Mesothelial cell of epicardium (in vitro differentiated cells): ENCODE results near the gene COL4A1. TPM values are rescaled to one million over a fixed set of nuclear protein-coding genes. Genes with fewer than 3 reads are reported as not detected.

Experiments used
- DNase-seq, 2 experiments: peaks; one replicate each; pipeline ENCODE4 v3.0.0; 2021; ENCODE audit warnings: low spot score in 2 of 2; ENCODE audit not compliant: unreplicated experiment in 2 of 2
- H3K27ac Mint-ChIP-seq: 2 replicates; pipeline ENCODE4 v1.8.0; 2021; ENCODE audit warnings: mixed read lengths
- H3K27me3 Mint-ChIP-seq: 2 replicates; pipeline ENCODE4 v1.8.0; 2021; ENCODE audit warnings: low read depth, mixed read lengths
- H3K36me3 Mint-ChIP-seq: 2 replicates; pipeline ENCODE4 v1.8.0; 2021; ENCODE audit warnings: mixed read lengths
- H3K4me1 Mint-ChIP-seq: 2 replicates; pipeline ENCODE4 v1.8.0; 2021; ENCODE audit warnings: mixed read lengths
- H3K4me3 Mint-ChIP-seq: 2 replicates; pipeline ENCODE4 v1.8.0; 2021; ENCODE audit warnings: mild to moderate bottlenecking, moderate library complexity, mixed read lengths
- H3K9me3 Mint-ChIP-seq: 2 replicates; pipeline ENCODE4 v1.8.0; 2021; ENCODE audit warnings: mixed read lengths
- CTCF ChIP-seq: fragments of 200-600 bp; sonication (generic); IDR thresholded peaks from one replicate; pipeline ENCODE4 v1.5.0; 2021; ENCODE audit warnings: antibody characterized with exemption; ENCODE audit not compliant: unreplicated experiment
- total RNA-seq: library from RNA; stranded (reverse); gene quantifications from 3 replicates; pipeline ENCODE4 v1.2.1, GENCODE V29; 2021

The COL4A1 gene
- total RNA-seq, 1 donor from 2014 or later = 362 TPM

- H3K4me1 Mint-ChIP-seq = peaks cover 21% of the 10 kb centered on the region
- no peak for TF ChIP-seq CTCF
- no peak for DNase-seq
- H3K27ac Mint-ChIP-seq = no peak overlapping the region
- H3K9me3 Mint-ChIP-seq = no peaks in the 10 kb centered on the region
- H3K4me3 Mint-ChIP-seq = no peak overlapping the region
- H3K36me3 Mint-ChIP-seq = peaks cover 48% of the 10 kb centered on the region
- H3K27me3 Mint-ChIP-seq = no peaks in the 10 kb centered on the region
These were observed 24.4 kb upstream of the COL4A1 start for GRCh38 chr13:110331362-110331761.

- Mint-ChIP-seq H3K4me1 (peaks cover 23% of the 10 kb centered on the region), H3K9me3 (no peaks in the 10 kb centered on the region), H3K36me3 (peaks cover 42% of the 10 kb centered on the region), H3K27ac (peak overlapping the region; percentile 18), H3K27me3 (no peaks in the 10 kb centered on the region), H3K4me3 (no peak overlapping the region)
- TF ChIP-seq CTCF = no peak
- DNase-seq = no peak
These were observed 23.6 kb upstream of the COL4A1 start for GRCh38 chr13:110330491-110331011.

GRCh38 chr13:110329798-110330461, 23.0 kb upstream of the COL4A1 start:
- no peak for TF ChIP-seq CTCF
- H3K36me3 Mint-ChIP-seq = peaks cover 37% of the 10 kb centered on the region
- peaks cover 28% of the 10 kb centered on the region for H3K4me1 Mint-ChIP-seq
- no peaks in the 10 kb centered on the region for H3K27me3 Mint-ChIP-seq
- H3K4me3 Mint-ChIP-seq = no peak overlapping the region
- DNase-seq = no peak
- H3K27ac Mint-ChIP-seq = peak overlapping the region; percentile 45
- H3K9me3 Mint-ChIP-seq = no peaks in the 10 kb centered on the region

- H3K27me3 Mint-ChIP-seq = no peaks in the 10 kb centered on the region
- no peak for DNase-seq
- peaks cover 33% of the 10 kb centered on the region for H3K4me1 Mint-ChIP-seq
- no peak overlapping the region for H3K27ac Mint-ChIP-seq
- no peak overlapping the region for H3K4me3 Mint-ChIP-seq
- H3K36me3 Mint-ChIP-seq = peaks cover 31% of the 10 kb centered on the region
- no peak for TF ChIP-seq CTCF
- no peaks in the 10 kb centered on the region for H3K9me3 Mint-ChIP-seq
These were observed 22.3 kb upstream of the COL4A1 start for GRCh38 chr13:110329258-110329657.

- DNase-seq = no peak
- Mint-ChIP-seq H3K9me3 (no peaks in the 10 kb centered on the region), H3K27me3 (no peaks in the 10 kb centered on the region), H3K27ac (no peak overlapping the region), H3K4me1 (peaks cover 40% of the 10 kb centered on the region), H3K36me3 (peaks cover 31% of the 10 kb centered on the region), H3K4me3 (no peak overlapping the region)
- no peak for TF ChIP-seq CTCF
These were observed 21.6 kb upstream of the COL4A1 start for GRCh38 chr13:110328573-110328972.
